HG02973 (cell line): ENCODE measurements around the gene IQSEC1.

Source experiments
- ATAC-seq: cut with Tn5 transposase; IDR thresholded peaks from one replicate; pipeline ENCODE4 v1.9.1; 2021; ENCODE audit warnings: moderate library complexity; ENCODE audit not compliant: unreplicated experiment

Gene IQSEC1

GRCh38 chr3:13086531-13086981 lies 13.3 kb upstream of the IQSEC1 start:
- no peak for ATAC-seq

DNA sequence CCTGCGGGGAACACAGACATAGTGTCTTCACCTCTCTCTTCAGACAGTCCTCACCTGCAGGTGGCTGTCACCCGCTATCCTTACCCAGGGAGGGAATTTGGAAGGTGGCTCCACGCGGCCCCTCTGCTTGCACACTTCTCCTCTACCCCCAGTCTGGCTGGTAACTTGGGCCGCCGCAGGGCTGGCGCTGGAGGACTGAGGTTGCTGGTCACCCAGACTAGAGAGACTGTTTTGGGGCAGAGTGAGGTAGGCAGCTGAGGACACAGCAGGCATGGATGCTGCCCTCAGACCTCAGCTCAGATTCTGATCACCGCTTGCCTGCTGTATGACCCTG lies 12.6 kb upstream of the IQSEC1 start:
- ATAC-seq = no peak

DNA sequence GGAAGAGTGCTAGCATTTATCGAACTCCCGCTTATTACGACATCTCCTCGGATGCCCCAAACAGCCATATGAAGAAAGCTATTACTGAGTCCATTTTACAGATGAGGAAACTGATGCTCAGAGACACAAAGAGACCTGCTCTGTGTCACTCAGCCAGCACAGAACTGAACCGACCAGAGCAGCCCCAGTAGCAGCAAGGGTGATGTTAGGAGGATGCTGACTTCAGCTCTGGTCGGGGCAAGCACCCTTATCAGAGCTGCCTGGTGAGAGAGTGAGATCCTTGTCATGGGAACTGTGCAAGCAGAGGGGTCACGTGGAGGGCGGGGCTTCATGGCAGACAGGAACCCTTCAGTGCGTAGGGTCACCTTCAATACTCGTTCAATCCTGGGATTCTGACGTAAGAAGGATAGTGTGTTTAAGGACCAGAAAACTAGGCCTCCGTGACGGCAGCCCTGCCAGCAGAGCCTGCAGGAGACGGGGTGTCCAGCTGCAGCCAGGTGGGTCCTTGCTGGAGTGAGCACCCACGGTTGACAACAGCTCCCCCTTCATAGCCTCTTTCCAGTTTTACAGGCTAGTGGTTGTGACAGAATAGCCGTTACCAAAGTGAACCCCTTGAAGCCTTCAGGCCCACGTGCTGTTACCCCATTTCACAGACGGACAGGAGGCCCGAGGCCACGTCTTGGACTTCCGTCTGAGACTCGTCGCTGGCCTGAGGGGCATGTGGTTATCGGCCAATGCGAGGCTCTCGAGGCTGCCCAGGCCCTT lies 12.0 kb upstream of the IQSEC1 start:
- ATAC-seq = no peak

DNA sequence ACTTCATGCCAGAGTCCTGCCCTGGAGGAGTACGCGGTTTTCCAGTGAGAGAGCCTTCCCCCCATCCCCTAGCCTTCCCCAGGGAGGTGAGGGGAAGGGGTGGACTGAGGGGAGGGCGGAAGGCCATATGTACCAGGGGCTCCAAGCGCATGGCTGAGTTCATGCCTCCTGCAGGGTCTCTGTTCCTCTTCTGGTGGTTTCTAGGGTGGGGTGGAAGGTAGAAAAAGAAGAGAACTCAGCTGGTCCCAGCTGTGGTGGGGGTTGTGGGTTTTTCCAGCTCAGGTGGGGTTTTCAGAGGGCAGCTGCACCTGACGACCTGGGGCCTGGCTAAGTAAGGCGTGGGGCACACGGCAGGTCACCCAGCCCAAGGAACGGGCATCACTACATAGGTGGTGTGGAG lies 10.7 kb upstream of the IQSEC1 start:
- ATAC-seq = peak; percentile 44

- no peak for ATAC-seq
Observed at GRCh38 chr3:13083254-13083653, 10.0 kb upstream of the IQSEC1 start.

DNA sequence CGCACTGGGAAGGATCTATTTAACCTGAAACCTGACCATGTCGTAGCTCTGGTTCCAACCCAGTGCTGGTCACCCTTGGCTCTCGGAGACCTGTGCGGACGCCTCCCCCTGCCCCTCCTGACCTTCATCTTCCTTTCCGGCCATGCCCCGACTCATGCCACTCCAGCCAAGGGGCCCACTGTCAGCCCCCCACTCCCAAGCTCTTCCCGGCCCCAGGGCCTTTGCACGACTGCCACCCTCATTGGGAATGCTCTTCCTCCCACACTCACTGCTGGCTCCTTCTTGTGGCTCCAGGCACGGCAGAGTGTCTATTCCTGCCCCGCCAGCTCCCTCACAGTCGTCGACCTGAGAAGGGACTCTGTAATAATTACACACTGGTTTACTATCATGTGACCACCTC lies 9.4 kb upstream of the IQSEC1 start:
- no peak for ATAC-seq

GRCh38 chr3:13081603-13082360 lies 8.6 kb upstream of the IQSEC1 start:
- no peak for ATAC-seq

- no peak for ATAC-seq
Observed at GRCh38 chr3:13080591-13080990, 7.4 kb upstream of the IQSEC1 start.

GRCh38 chr3:13080026-13080425 lies 6.8 kb upstream of the IQSEC1 start:
- no peak for ATAC-seq

- no peak for ATAC-seq
Observed at GRCh38 chr3:13079510-13079909, 6.3 kb upstream of the IQSEC1 start.

DNA sequence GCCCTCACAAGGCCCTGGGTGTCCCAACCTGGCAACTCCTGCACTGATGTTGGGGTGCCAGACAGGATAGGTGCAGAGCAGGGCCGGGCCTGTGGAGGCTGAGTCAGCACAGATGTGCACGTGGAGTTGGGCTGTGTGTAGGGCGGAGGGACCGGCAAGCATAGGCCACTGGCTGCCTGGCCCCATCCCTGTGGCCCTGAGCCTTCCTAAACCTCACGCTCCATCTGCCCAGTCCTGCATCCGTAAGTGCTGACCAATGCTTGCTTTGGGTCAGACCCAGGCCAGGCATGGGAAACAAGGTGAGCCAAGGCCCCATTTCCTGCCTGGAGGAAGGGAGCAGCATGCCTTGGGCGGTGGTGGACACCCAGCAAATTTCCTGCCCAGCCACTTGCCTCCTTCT lies 5.8 kb upstream of the IQSEC1 start:
- ATAC-seq = no peak

DNA sequence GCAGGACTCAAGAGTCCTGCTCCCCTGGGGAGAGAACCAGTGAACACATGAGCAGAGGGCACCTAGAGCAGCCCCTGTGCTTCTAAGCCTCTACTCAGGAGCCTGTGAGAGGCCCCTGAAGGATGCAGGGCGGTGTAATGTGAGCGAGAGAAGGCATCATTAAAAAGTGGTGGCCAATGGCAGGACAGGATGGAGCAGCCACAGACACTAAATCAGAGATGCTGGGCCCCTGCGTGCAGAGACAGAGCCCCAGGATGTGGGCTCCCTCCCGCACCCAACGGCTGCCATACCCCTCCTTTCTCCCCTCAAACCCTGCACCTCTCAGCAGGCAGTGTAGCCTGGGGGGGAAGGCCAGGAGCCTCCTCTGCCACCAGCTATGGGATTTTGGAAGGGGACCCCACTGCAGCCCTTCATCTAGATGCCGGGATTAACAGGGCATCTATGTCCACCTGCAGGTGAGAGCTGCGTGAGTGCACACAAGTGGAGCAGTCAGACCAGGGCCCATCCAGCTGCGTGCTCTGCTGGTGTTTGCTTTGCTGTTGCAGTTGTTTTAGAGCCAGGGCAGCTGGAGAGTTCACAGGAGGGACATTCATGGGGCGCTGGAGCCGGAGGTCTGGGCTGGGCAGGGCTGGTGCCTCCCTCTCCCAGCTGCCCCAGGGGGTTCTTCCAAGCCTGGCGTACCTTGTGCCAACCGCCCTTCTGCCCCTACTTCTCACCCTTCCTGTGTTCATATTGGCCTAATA lies 5.1 kb upstream of the IQSEC1 start:
- no peak for ATAC-seq

DNA sequence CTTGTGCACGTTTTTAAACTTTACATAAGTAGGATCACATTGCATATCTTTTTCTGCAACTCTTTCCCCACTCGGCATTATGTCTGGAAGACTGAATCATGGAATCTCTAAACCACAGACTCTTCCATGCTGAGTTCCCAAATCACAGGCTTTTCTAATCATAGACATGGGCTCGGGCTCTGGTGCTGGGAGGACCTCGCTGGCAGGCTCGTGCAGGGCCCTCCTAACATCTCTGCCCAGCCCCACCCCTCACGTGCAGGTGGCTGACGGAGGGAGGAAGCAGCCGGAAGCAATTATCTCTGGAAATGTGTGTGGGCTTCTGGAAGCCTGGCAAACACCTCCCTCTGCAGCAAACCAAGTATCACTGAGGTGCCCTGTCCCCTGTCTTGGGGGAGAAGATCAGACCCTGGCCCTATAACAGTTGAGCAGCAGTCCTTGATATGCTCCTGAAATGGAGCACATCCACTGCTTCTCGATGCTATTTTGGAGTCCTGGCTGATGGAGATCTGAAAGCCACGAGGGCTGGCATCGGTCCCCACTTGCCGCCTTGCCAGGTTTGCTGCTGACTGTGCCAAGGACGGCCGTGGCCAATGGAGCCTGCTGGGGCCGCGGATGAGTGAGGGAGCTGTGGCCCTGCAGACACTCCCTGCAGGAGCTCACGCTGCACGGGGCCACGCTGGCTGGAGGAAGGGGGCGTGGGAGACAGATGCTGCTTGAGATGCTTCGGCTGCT lies 4.4 kb upstream of the IQSEC1 start:
- no peak for ATAC-seq

GRCh38 chr3:13075986-13076654 lies 2.9 kb upstream of the IQSEC1 start:
- no peak for ATAC-seq

- ATAC-seq = no peak
Observed at GRCh38 chr3:13075318-13075717, 2.1 kb upstream of the IQSEC1 start.

DNA sequence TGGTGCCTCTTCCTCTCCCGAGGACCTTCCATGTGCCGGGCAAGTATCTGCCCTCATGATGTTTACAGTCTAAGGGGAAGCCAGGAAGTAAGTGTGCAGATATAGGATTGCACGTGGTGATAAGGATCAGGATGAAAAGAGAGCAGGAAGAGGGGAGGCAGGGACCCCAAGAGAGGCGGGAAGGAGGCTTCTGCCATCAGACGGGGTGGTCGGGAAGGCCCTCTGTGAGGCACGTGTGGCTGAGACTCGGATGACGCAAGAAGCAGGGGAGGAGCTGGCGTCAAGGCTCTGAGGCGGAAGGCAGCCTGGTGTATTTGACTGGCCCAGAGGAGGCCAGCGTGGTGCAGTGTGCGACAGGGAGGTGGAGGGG lies 762 bp upstream of the IQSEC1 start:
- no peak for ATAC-seq

- ATAC-seq = peak; percentile 23
Observed at GRCh38 chr3:13072600-13073325, 466 bp downstream of the IQSEC1 start.

- ATAC-seq = peak; percentile 38
Observed at GRCh38 chr3:13072239-13072599, 1.0 kb downstream of the IQSEC1 start.

DNA sequence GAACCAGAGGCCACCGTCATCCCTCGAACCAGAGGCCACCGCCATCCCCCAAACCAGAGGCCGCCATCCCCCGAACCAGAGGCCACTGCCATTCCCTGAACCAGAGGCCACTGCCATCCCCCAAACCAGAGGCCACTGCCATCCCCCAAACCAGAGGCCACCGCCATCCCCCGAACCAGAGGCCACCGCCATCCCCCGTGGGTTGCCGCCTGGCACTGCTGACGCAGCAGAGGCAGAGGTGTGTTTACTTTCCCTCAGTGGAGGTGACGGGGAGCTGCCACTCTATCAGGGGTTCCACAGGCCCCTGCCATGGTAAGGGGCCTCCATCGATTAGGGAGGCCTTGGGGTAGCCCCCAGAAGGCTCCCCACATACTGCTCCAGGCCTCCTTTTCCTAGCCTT lies 1.5 kb downstream of the IQSEC1 start:
- no peak for ATAC-seq
